Measurements from ENCODE around the gene NDUFA1.
"Not testable (repeated sequence)": the region's sequence is repeated elsewhere in the genome, so short reads cannot be mapped to it uniquely, and the experiment has no call there.

NDUFA1 gene

GRCh38 chrX:119916310-119916709, 44.7 kb downstream of the NDUFA1 start:
- no peak for TF ChIP-seq CTCF (IDR thresholded peaks at IDR 0.05; ENCODE audit: extremely low read depth, insufficient read depth, missing control alignments)
- no peak for DNase-seq (ENCODE audit: low spot score)
- in situ Hi-C loops (cut with MboI; ENCODE audit: low pct_unique_long_range_greater_than_20kb, low sequenced_read_pairs, unreplicated experiment) = no loop called here

- no peak for DNase-seq (ENCODE audit: low spot score)
- in situ Hi-C loops (cut with MboI; ENCODE audit: low pct_unique_long_range_greater_than_20kb, low sequenced_read_pairs, unreplicated experiment) = no loop called here
- no peak for TF ChIP-seq CTCF (IDR thresholded peaks at IDR 0.05; ENCODE audit: extremely low read depth, insufficient read depth, missing control alignments)
Measured at GRCh38 chrX:119917877-119918276, 46.2 kb downstream of the NDUFA1 start.

GRCh38 chrX:119919835-119920585, 48.4 kb downstream of the NDUFA1 start:
- DNase-seq (ENCODE audit: low spot score) = no peak
- TF ChIP-seq CTCF (IDR thresholded peaks at IDR 0.05; ENCODE audit: extremely low read depth, insufficient read depth, missing control alignments) = no peak
- in situ Hi-C loops (cut with MboI; ENCODE audit: low pct_unique_long_range_greater_than_20kb, low sequenced_read_pairs, unreplicated experiment) = no loop called here

GRCh38 chrX:119922391-119922790, 50.8 kb downstream of the NDUFA1 start:
- in situ Hi-C loops (cut with MboI; ENCODE audit: low pct_unique_long_range_greater_than_20kb, low sequenced_read_pairs, unreplicated experiment); DNase-seq (ENCODE audit: low spot score): not testable (repeated sequence)
